Mammary epithelial cell (primary cell): ENCODE measurements around the gene EXOC8.

Source experiments
- EZH2 ChIP-seq: IDR thresholded peaks from 2 replicates; pipeline ENCODE4 v1.6.1; 2012; ENCODE audit warnings: low read length, inconsistent platforms, borderline replicate concordance
- TF ChIP-seq, protein P1 (sequence below), 2 donors: IDR thresholded peaks in 1 of 2; conservative IDR thresholded peaks in 1 of 2; 2 replicates each; pipeline ENCODE4 v1.5.1; 2011 to 2012; ENCODE audit warnings: inconsistent platforms in 2 of 2, low read length in 2 of 2, mild to moderate bottlenecking in 2 of 2, control low read depth in 1 of 2, low read depth in 1 of 2; ENCODE audit not compliant: insufficient read depth in 1 of 2; ENCODE audit errors: extremely low read depth in 1 of 2

DNA sequence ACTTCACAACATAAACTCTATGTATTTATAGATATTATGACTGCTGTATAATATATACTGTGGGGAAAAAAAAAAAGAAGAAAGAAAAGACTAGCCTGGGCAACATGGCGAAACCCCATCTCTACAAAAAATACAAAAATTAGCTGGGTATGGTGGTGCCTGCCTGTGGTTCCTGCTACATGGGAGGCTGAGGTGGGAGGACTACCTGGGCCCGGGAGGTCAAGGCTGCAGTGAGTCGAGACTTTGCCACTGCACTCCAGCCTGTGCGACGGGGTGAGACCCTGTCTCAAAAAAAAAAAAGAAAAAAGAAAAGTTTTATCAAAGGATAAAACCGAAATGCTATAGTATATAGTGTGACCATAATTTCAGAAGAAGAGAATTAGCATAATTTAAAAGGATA lies 2.7 kb downstream of the EXOC8 start:
- TF ChIP-seq, protein P1, sequence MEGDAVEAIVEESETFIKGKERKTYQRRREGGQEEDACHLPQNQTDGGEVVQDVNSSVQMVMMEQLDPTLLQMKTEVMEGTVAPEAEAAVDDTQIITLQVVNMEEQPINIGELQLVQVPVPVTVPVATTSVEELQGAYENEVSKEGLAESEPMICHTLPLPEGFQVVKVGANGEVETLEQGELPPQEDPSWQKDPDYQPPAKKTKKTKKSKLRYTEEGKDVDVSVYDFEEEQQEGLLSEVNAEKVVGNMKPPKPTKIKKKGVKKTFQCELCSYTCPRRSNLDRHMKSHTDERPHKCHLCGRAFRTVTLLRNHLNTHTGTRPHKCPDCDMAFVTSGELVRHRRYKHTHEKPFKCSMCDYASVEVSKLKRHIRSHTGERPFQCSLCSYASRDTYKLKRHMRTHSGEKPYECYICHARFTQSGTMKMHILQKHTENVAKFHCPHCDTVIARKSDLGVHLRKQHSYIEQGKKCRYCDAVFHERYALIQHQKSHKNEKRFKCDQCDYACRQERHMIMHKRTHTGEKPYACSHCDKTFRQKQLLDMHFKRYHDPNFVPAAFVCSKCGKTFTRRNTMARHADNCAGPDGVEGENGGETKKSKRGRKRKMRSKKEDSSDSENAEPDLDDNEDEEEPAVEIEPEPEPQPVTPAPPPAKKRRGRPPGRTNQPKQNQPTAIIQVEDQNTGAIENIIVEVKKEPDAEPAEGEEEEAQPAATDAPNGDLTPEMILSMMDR (conservative IDR thresholded peaks at IDR 0.05 in 1 of 2, IDR thresholded peaks at IDR 0.05 in 1 of 2; ENCODE audit: extremely low read depth in 1 of 2, insufficient read depth in 1 of 2, low read depth in 1 of 2, low read length in 2 of 2): no peak
- TF ChIP-seq EZH2: no peak
